NCI-H748 treated with DMSO at 0.1 percent for 48 hours (cell line): ENCODE measurements around the gene ZFPM1.

Experiments used
- DNase-seq: peaks from one replicate; lab custom pipeline; 2025; lab: John Stamatoyannopoulos, UW

Gene ZFPM1

GRCh38 chr16:88499836-88500251, 46.8 kb downstream of the ZFPM1 start:
- DNase-seq = no peak

- DNase-seq = no peak
These were observed 47.2 kb downstream of the ZFPM1 start for GRCh38 chr16:88500255-88500661.

- DNase-seq = no peak
These were observed 49.3 kb downstream of the ZFPM1 start for GRCh38 chr16:88502371-88502770.

- DNase-seq = no peak
These were observed 49.7 kb downstream of the ZFPM1 start for GRCh38 chr16:88502776-88503280.

GRCh38 chr16:88503374-88503770, 50.3 kb downstream of the ZFPM1 start:
- no peak for DNase-seq

GRCh38 chr16:88503771-88504488, 50.9 kb downstream of the ZFPM1 start:
- no peak for DNase-seq

- peak; percentile 62 for DNase-seq
These were observed 51.7 kb downstream of the ZFPM1 start for GRCh38 chr16:88504489-88505404.

GRCh38 chr16:88505405-88506082, 52.5 kb downstream of the ZFPM1 start:
- peak; percentile 32 for DNase-seq

GRCh38 chr16:88506723-88507122, 53.6 kb downstream of the ZFPM1 start:
- DNase-seq = no peak

- no peak for DNase-seq
These were observed 54.2 kb downstream of the ZFPM1 start for GRCh38 chr16:88507231-88507743.

- DNase-seq = no peak
These were observed 55.3 kb downstream of the ZFPM1 start for GRCh38 chr16:88508376-88508867.

- DNase-seq = no peak
These were observed 56.0 kb downstream of the ZFPM1 start for GRCh38 chr16:88508868-88509748.

- no peak for DNase-seq
These were observed 56.6 kb downstream of the ZFPM1 start for GRCh38 chr16:88509749-88510069.

- DNase-seq = no peak
These were observed 57.3 kb downstream of the ZFPM1 start for GRCh38 chr16:88510091-88510994.

GRCh38 chr16:88511060-88511459, 58.0 kb downstream of the ZFPM1 start:
- DNase-seq = no peak

- DNase-seq = no peak
These were observed 58.8 kb downstream of the ZFPM1 start for GRCh38 chr16:88511906-88512305.

- DNase-seq = no peak
These were observed 59.9 kb downstream of the ZFPM1 start for GRCh38 chr16:88512728-88513696.

GRCh38 chr16:88514070-88514469, 61.0 kb downstream of the ZFPM1 start:
- no peak for DNase-seq
